ENCODE data around the gene SMIM1.

- no peak for TF ChIP-seq CTCF (conservative IDR thresholded peaks at IDR 0.05; ENCODE audit: low read depth in 2 of 2)
- no peak for TF ChIP-seq POLR2AphosphoS5 (IDR thresholded peaks at IDR 0.05; ENCODE audit: low read depth)
- TF ChIP-seq REST (IDR thresholded peaks at IDR 0.05; ENCODE audit: unreplicated experiment): no peak
- TF ChIP-seq EZH2 (IDR thresholded peaks at IDR 0.05; ENCODE audit: low read depth, unreplicated experiment): no peak
- TF ChIP-seq EZH2phosphoT487 (IDR thresholded peaks at IDR 0.05; ENCODE audit: unreplicated experiment): no peak
- no peak for TF ChIP-seq ZNF114 (CRISPR knock-in tag; IDR thresholded peaks at IDR 0.05)
- TF ChIP-seq STAT1 (IDR thresholded peaks at IDR 0.05; ENCODE audit: unreplicated experiment): no peak
- no peak for TF ChIP-seq JUNB (IDR thresholded peaks at IDR 0.05; ENCODE audit: unreplicated experiment)
- TF ChIP-seq CREB1 (CRISPR knock-in tag; IDR thresholded peaks at IDR 0.05; ENCODE audit: low read depth): no peak
- TF ChIP-seq NANOG (IDR thresholded peaks at IDR 0.05; ENCODE audit: borderline replicate concordance): no peak
- TF ChIP-seq ETS1 (IDR thresholded peaks at IDR 0.05): no peak
- TF ChIP-seq ZNF331 (CRISPR knock-in tag; IDR thresholded peaks at IDR 0.05; ENCODE audit: low read depth): no peak
- TF ChIP-seq ZNF462 (CRISPR knock-in tag; IDR thresholded peaks at IDR 0.05): no peak
Measured at GRCh38 chr1:3759796-3760195, 12.8 kb upstream of the SMIM1 start.

Measured in GM23338 (cell line).